Caco-2 (cell line): ENCODE measurements around the gene LRRC74B. TPM values are rescaled to one million over a fixed set of nuclear protein-coding genes. Genes with fewer than 3 reads are reported as not detected.

ENCODE experiments used
- BruUV-seq: library from RNA; stranded (reverse); fragments of 400-500 nt; replicated peaks from 2 replicates; lab custom pipeline; 2021; lab: Mats Ljungman, UMichigan
- CTCF ChIA-PET: fragments of 300-600 bp; sonication (Branson Sonifier 250); formaldehyde crosslinking; loops from one replicate; lab custom pipeline; 2022; ENCODE audit warnings: antibody characterized with exemption; lab: Charles Lee
- POLR2A ChIA-PET: fragments of 300-600 bp; sonication (Branson Sonifier 250); formaldehyde crosslinking; loops from one replicate; lab custom pipeline; 2022; ENCODE audit warnings: antibody characterized with exemption; lab: Charles Lee
- DNase-seq, 2 experiments: peaks; one replicate each; pipeline versions ENCODE4 v3.0.0 to v3.0.0-alpha.2; 2020 to 2022
- H3K27me3 ChIP-seq: replicated peaks from 2 replicates; pipeline ENCODE4 v1.6.0; 2011; ENCODE audit warnings: low read length; ENCODE audit not compliant: control insufficient read depth, insufficient read depth
- H3K36me3 ChIP-seq: 2 replicates; pipeline ENCODE4 v1.5.1; 2011; ENCODE audit warnings: low read length; ENCODE audit not compliant: control insufficient read depth, insufficient read depth
- H3K4me1 ChIP-seq: fragments of 250-450 bp; sonication (Bioruptor Pico); 2 replicates; pipeline ENCODE4 v1.5.1; 2020; ENCODE audit warnings: mild to moderate bottlenecking
- H3K4me3 ChIP-seq: 2 replicates; pipeline ENCODE4 v1.5.1; 2011; ENCODE audit warnings: low read depth, mild to moderate bottlenecking, control low read depth, low read length
- H3K9me3 ChIP-seq: fragments of 250-450 bp; sonication (Bioruptor Pico); 2 replicates; pipeline ENCODE4 v1.5.1; 2020; ENCODE audit warnings: mild to moderate bottlenecking, moderate library complexity
- H3K27ac Mint-ChIP-seq: one replicate; pipeline ENCODE4 v1.8.0; 2022; ENCODE audit warnings: mixed read lengths; ENCODE audit not compliant: unreplicated experiment
- H3K27me3 Mint-ChIP-seq: one replicate; pipeline ENCODE4 v1.8.0; 2022; ENCODE audit warnings: mixed read lengths; ENCODE audit not compliant: insufficient read depth, unreplicated experiment
- H3K36me3 Mint-ChIP-seq: one replicate; pipeline ENCODE4 v1.8.0; 2022; ENCODE audit warnings: mild to moderate bottlenecking, mixed read lengths; ENCODE audit not compliant: insufficient read depth, unreplicated experiment
- H3K4me1 Mint-ChIP-seq: one replicate; pipeline ENCODE4 v1.8.0; 2022; ENCODE audit warnings: low read depth, mixed read lengths; ENCODE audit not compliant: unreplicated experiment
- H3K4me3 Mint-ChIP-seq: one replicate; pipeline ENCODE4 v1.8.0; 2022; ENCODE audit warnings: mild to moderate bottlenecking, moderate library complexity, mixed read lengths; ENCODE audit not compliant: unreplicated experiment
- H3K9me3 Mint-ChIP-seq: one replicate; pipeline ENCODE4 v1.8.0; 2022; ENCODE audit warnings: mixed read lengths; ENCODE audit not compliant: unreplicated experiment
- CTCF ChIP-seq, 2 experiments: fragments of 200-600 bp in 1 of 2; IDR thresholded peaks; 1 replicate in 1 of 2; 2 replicates in 1 of 2; pipeline versions ENCODE4 v1.5.1 to v1.8.0; 2011 to 2022; ENCODE audit warnings: antibody characterized with exemption in 1 of 2, control low read depth in 1 of 2, inconsistent platforms in 1 of 2, low read depth in 1 of 2, low read length in 1 of 2, mild to moderate bottlenecking in 1 of 2, moderate library complexity in 1 of 2; ENCODE audit not compliant: insufficient read depth in 1 of 2, severe bottlenecking in 1 of 2, unreplicated experiment in 1 of 2
- intact Hi-C: fragments of 100-400 bp; cut with micrococcal nuclease; formaldehyde crosslinking; loops from one replicate; pipeline ENCODE4 v1.10.0; 2022; ENCODE audit not compliant: unreplicated experiment
- total RNA-seq: library from RNA; stranded (reverse); gene quantifications from 2 replicates; pipeline ENCODE4 v1.2.3, GENCODE V29; 2022

LRRC74B gene
- total RNA-seq, 1 experiment from 2014 or later = not detected

- H3K36me3 Mint-ChIP-seq = no peaks in the 10 kb centered on the region
- H3K4me1 ChIP-seq = peaks cover 14% of the 10 kb centered on the region
Measured at GRCh38 chr22:21098099-21098671, 52.4 kb downstream of the LRRC74B start.

GRCh38 chr22:21099578-21099977 lies 53.8 kb downstream of the LRRC74B start:
- Mint-ChIP-seq H3K27ac (no peak overlapping the region), H3K9me3 (no peaks in the 10 kb centered on the region), H3K36me3 (no peaks in the 10 kb centered on the region), H3K27me3 (no peaks in the 10 kb centered on the region), H3K4me1 (peaks cover 22% of the 10 kb centered on the region), H3K4me3 (no peak overlapping the region)
- DNase-seq = no peak
- TF ChIP-seq CTCF (IDR thresholded peaks at IDR 0.05; ENCODE audit: insufficient read depth in 1 of 2, low read depth in 1 of 2, low read length in 1 of 2, severe bottlenecking in 1 of 2, unreplicated experiment in 1 of 2) = no peak
- Histone ChIP-seq H3K36me3 (no peaks in the 10 kb centered on the region), H3K4me3 (no peak overlapping the region), H3K9me3 (no peaks in the 10 kb centered on the region), H3K4me1 (peaks cover 14% of the 10 kb centered on the region), H3K27me3 (no peaks in the 10 kb centered on the region)
- ChIA-PET POLR2A (interaction anchor here (0.6 kb wide), 1 partner anchor 61 kb away, joined by 4 read pairs; no protein-coding TSS in a partner anchor), CTCF (no interaction called here)
- intact Hi-C loops = no loop called here
- no TSS peak for BruUV-seq

More at GRCh38 chr22:21098099-21098671, 52.4 kb downstream of the LRRC74B start:
- CTCF ChIA-PET = no interaction called here
- intact Hi-C loops = no loop called here
- no peaks in the 10 kb centered on the region for H3K36me3 ChIP-seq
- no peaks in the 10 kb centered on the region for H3K9me3 Mint-ChIP-seq
- no peak overlapping the region for H3K4me3 Mint-ChIP-seq
- peaks cover 30% of the 10 kb centered on the region for H3K4me1 Mint-ChIP-seq
- no TSS peak for BruUV-seq
- POLR2A ChIA-PET = no interaction called here
- TF ChIP-seq CTCF (IDR thresholded peaks at IDR 0.05; ENCODE audit: insufficient read depth in 1 of 2, low read depth in 1 of 2, low read length in 1 of 2, severe bottlenecking in 1 of 2, unreplicated experiment in 1 of 2) = peak in 1 of 2 experiments; percentile 13
- H3K27me3 ChIP-seq = no peaks in the 10 kb centered on the region
- no peak overlapping the region for H3K27ac Mint-ChIP-seq
- no peak overlapping the region for H3K4me3 ChIP-seq
- no peaks in the 10 kb centered on the region for H3K27me3 Mint-ChIP-seq
- no peak for DNase-seq
- no peaks in the 10 kb centered on the region for H3K9me3 ChIP-seq

- CTCF ChIA-PET = no interaction called here
- no peak for TF ChIP-seq CTCF (IDR thresholded peaks at IDR 0.05; ENCODE audit: insufficient read depth in 1 of 2, low read depth in 1 of 2, low read length in 1 of 2, severe bottlenecking in 1 of 2, unreplicated experiment in 1 of 2)
- no peak overlapping the region for H3K4me3 Mint-ChIP-seq
- no TSS peak for BruUV-seq
- H3K36me3 Mint-ChIP-seq = no peaks in the 10 kb centered on the region
- Histone ChIP-seq H3K36me3 (no peaks in the 10 kb centered on the region), H3K4me3 (no peak overlapping the region), H3K27me3 (no peaks in the 10 kb centered on the region), H3K9me3 (no peaks in the 10 kb centered on the region), H3K4me1 (peaks cover 14% of the 10 kb centered on the region)
- POLR2A ChIA-PET = interaction anchor here (0.6 kb wide), 1 partner anchor 35 kb away, joined by 3 read pairs; no protein-coding TSS in a partner anchor
- no peaks in the 10 kb centered on the region for H3K9me3 Mint-ChIP-seq
- peaks cover 22% of the 10 kb centered on the region for H3K4me1 Mint-ChIP-seq
- H3K27ac Mint-ChIP-seq = no peak overlapping the region
- H3K27me3 Mint-ChIP-seq = no peaks in the 10 kb centered on the region
- intact Hi-C loops = no loop called here
- DNase-seq = no peak
Measured at GRCh38 chr22:21100149-21101032, 54.6 kb downstream of the LRRC74B start.
